Kidney (tissue), 14 donors: Measurements from ENCODE around the gene SIGMAR1. TPM values are rescaled to one million over a fixed set of nuclear protein-coding genes. Genes with fewer than 3 reads are reported as not detected.

Source experiments
- DNase-seq, 5 donors: peaks; one replicate each; pipeline ENCODE4 v3.0.0-alpha.2; 2013 to 2020
- FAIRE-seq: peaks from 2 replicates; lab custom pipeline; 2012; peaks lifted over from hg19 to GRCh38; lab: Jason Lieb, UNC
- H3K27ac ChIP-seq, 2 donors: one replicate each; pipeline ENCODE4 v1.7.0; 2013; ENCODE audit warnings: low read depth in 2 of 2, low read length in 2 of 2, inconsistent platforms in 1 of 2
- H3K27me3 ChIP-seq: one replicate; pipeline ENCODE4 v1.7.1; 2013; ENCODE audit warnings: low read length, inconsistent platforms; ENCODE audit not compliant: control insufficient read depth, insufficient read depth
- H3K36me3 ChIP-seq, 3 donors: one replicate each; pipeline versions ENCODE4 v1.7.0 to v1.7.1; 2013; ENCODE audit warnings: low read length in 3 of 3, control low read depth in 1 of 3, inconsistent platforms in 1 of 3; ENCODE audit not compliant: insufficient read depth in 3 of 3, control insufficient read depth in 2 of 3
- H3K4me1 ChIP-seq, 3 donors: one replicate each; pipeline versions ENCODE4 v1.7.0 to v1.7.1; 2013; ENCODE audit warnings: low read length in 3 of 3, inconsistent platforms in 1 of 3, low read depth in 1 of 3; ENCODE audit not compliant: control insufficient read depth in 2 of 3, insufficient read depth in 2 of 3
- H3K4me3 ChIP-seq, 3 donors: one replicate each; pipeline versions ENCODE4 v1.7.0 to v1.8.1; 2013; ENCODE audit warnings: low read length in 3 of 3, control low read depth in 1 of 3, inconsistent platforms in 1 of 3
- H3K9ac ChIP-seq, 3 donors: one replicate each; pipeline versions ENCODE4 v1.7.0 to v1.7.1; 2013; ENCODE audit warnings: low read length in 3 of 3, control low read depth in 1 of 3, inconsistent platforms in 1 of 3
- H3K9me3 ChIP-seq, 3 donors: one replicate each; pipeline versions ENCODE4 v1.7.0 to v1.7.1; 2013; ENCODE audit warnings: low read length in 3 of 3, control low read depth in 1 of 3, inconsistent platforms in 1 of 3; ENCODE audit not compliant: control insufficient read depth in 2 of 3, insufficient read depth in 1 of 3
- CTCF ChIP-seq: IDR thresholded peaks from 3 replicates; pipeline ENCODE4 v1.5.1; 2012; ENCODE audit warnings: mild to moderate bottlenecking, moderate library complexity, borderline replicate concordance; ENCODE audit not compliant: insufficient read depth; ENCODE audit errors: extremely low read depth
- intact Hi-C: fragments of 100-400 bp; cut with DNase I; formaldehyde crosslinking; loops from one replicate; pipeline ENCODE4 v1.11.1; 2022
- polyA plus RNA-seq: library from polyadenylated mRNA; stranded (reverse); fragments of 350-450 nt; fragmentation: Illumina TruSeq; extraction: RNeasy Lipid Tissue Mini Kit (QIAGEN cat#74804); gene quantifications from one replicate; pipeline ENCODE4 v1.2.3, GENCODE V29; 2014; ENCODE audit warnings: low read depth, low replicate concordance; ENCODE audit not compliant: insufficient read depth
- total RNA-seq: library from RNA; stranded (reverse); fragmentation: NEBNext Ultra II Directional; extraction: Animal tissue kit (Norgen Biotek cat#: 25700); gene quantifications from one replicate; pipeline ENCODE4 v1.2.1, GENCODE V29; 2021
- donor health status: control.
- donor health status: control.
- donor health status: control.
- donor health status: control.
- donor health status: control.
- donor health status: DM: yes; HTN: yes; CAD: no.
- donor health status: Normal renal cell carcinoma (clear cell type).

SIGMAR1 gene
- total and polyA plus RNA-seq, 2 donors from 2014 or later = 40.6 to 43.3 TPM

- Histone ChIP-seq H3K4me1 (peaks cover 0 to 7% (median 4%) of the 10 kb centered on the region in 3 donors), H3K27me3 (no peaks in the 10 kb centered on the region), H3K9ac (no peak overlapping the region), H3K9me3 (no peaks in the 10 kb centered on the region), H3K36me3 (no peaks in the 10 kb centered on the region), H3K4me3 (no peak overlapping the region), H3K27ac (no peak overlapping the region)
- DNase-seq (no peak), FAIRE-seq (no peak)
- TF ChIP-seq CTCF = no peak
- intact Hi-C loops = no loop called here
Measured at GRCh38 chr9:34606190-34606589, 31.4 kb downstream of the SIGMAR1 start.

DNA sequence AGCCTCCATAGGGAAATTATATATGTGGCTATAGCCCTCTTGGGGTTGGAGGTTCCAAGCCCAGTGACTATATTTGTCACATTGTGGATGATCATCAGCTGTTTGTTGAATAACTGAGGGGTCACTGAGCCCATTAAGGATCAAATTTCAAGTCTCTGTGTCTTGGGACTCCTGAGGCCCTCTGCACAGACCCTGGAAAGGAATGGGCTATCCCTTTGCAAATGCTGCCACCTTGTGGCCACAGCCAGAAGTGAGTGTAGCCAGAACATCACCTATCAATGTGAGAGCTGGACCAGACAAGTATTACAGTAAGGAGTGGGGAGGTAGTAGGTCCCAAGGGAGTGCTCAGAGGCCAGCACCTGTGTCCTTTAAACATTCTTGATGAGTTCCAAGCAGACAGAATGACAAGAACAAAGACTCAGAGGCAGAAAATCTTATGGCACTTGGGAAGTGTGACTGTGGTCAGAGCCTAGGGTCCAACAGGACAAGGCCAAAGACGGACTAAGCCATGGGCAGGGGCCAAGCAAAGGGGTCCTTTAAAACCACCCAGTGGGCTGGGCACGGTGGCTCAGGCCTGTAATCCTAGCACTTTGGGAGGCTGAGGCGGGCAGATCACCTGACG, 33.9 kb downstream of the SIGMAR1 start:
- no peak overlapping the region for H3K9ac ChIP-seq
- intact Hi-C loops = no loop called here
- H3K4me1 ChIP-seq = no peaks in the 10 kb centered on the region
- no peaks in the 10 kb centered on the region for H3K27me3 ChIP-seq
- no peaks in the 10 kb centered on the region for H3K9me3 ChIP-seq
- H3K36me3 ChIP-seq = no peaks in the 10 kb centered on the region
- H3K27ac ChIP-seq = no peak overlapping the region
- peak; percentile 97 for TF ChIP-seq CTCF
- no peak overlapping the region for H3K4me3 ChIP-seq
- no peak for FAIRE-seq
- peak; percentile 89 to 94 (median 91) for DNase-seq

GRCh38 chr9:34601937-34602573, 35.5 kb downstream of the SIGMAR1 start:
- Histone ChIP-seq H3K4me3 (no peak overlapping the region), H3K36me3 (no peaks in the 10 kb centered on the region), H3K9ac (no peak overlapping the region), H3K9me3 (no peaks in the 10 kb centered on the region), H3K4me1 (no peaks in the 10 kb centered on the region), H3K27me3 (no peaks in the 10 kb centered on the region), H3K27ac (no peak overlapping the region)
- peak in 1 of 5 donors; percentile 24 for DNase-seq
- intact Hi-C loops = no loop called here
- TF ChIP-seq CTCF = no peak
- FAIRE-seq = no peak
